ENCODE measurements around the gene SEMA4D.

The SEMA4D gene

GRCh38 chr9:89457376-89457855 lies 40.5 kb downstream of the SEMA4D start:
- TF ChIP-seq CTCF (IDR thresholded peaks at IDR 0.05; ENCODE audit: control insufficient read depth, insufficient read depth, low read depth, low read length, missing control alignments) = no peak
- DNase-seq (ENCODE audit: low read depth) = no peak

GRCh38 chr9:89455356-89455824 lies 42.5 kb downstream of the SEMA4D start:
- no peak for TF ChIP-seq CTCF (IDR thresholded peaks at IDR 0.05; ENCODE audit: control insufficient read depth, insufficient read depth, low read depth, low read length, missing control alignments)
- no peak overlapping the region for H3K4me3 ChIP-seq (ENCODE audit: control insufficient read depth, low read depth, low read length)
- DNase-seq (ENCODE audit: low read depth) = no peak

More at GRCh38 chr9:89457376-89457855, 40.5 kb downstream of the SEMA4D start:
- H3K4me3 ChIP-seq (ENCODE audit: control insufficient read depth, low read depth, low read length) = no peak overlapping the region

- no peak for DNase-seq (ENCODE audit: low read depth)
- no peak for TF ChIP-seq CTCF (IDR thresholded peaks at IDR 0.05; ENCODE audit: control insufficient read depth, insufficient read depth, low read depth, low read length, missing control alignments)
- no peak overlapping the region for H3K4me3 ChIP-seq (ENCODE audit: control insufficient read depth, low read depth, low read length)
Measured at GRCh38 chr9:89454498-89455355, 43.2 kb downstream of the SEMA4D start.

- TF ChIP-seq CTCF (IDR thresholded peaks at IDR 0.05; ENCODE audit: control insufficient read depth, insufficient read depth, low read depth, low read length, missing control alignments) = no peak
- DNase-seq (ENCODE audit: low read depth) = no peak
- H3K4me3 ChIP-seq (ENCODE audit: control insufficient read depth, low read depth, low read length) = no peak overlapping the region
Measured at GRCh38 chr9:89453452-89453851, 44.5 kb downstream of the SEMA4D start.

GRCh38 chr9:89452561-89452960 lies 45.4 kb downstream of the SEMA4D start:
- DNase-seq (ENCODE audit: low read depth) = no peak
- H3K4me3 ChIP-seq (ENCODE audit: control insufficient read depth, low read depth, low read length) = no peak overlapping the region
- TF ChIP-seq CTCF (IDR thresholded peaks at IDR 0.05; ENCODE audit: control insufficient read depth, insufficient read depth, low read depth, low read length, missing control alignments) = no peak

- TF ChIP-seq CTCF (IDR thresholded peaks at IDR 0.05; ENCODE audit: control insufficient read depth, insufficient read depth, low read depth, low read length, missing control alignments) = no peak
- H3K4me3 ChIP-seq (ENCODE audit: control insufficient read depth, low read depth, low read length) = no peak overlapping the region
- no peak for DNase-seq (ENCODE audit: low read depth)
Measured at GRCh38 chr9:89450213-89450612, 47.7 kb downstream of the SEMA4D start.

All from AG09309 (cell line).